ENCODE results near the gene LRRC74A. TPM values are rescaled to one million over a fixed set of nuclear protein-coding genes. Genes with fewer than 3 reads are reported as not detected.

Gene LRRC74A
- total RNA-seq, 2 experiments from 2014 or later, result not detected

DNA sequence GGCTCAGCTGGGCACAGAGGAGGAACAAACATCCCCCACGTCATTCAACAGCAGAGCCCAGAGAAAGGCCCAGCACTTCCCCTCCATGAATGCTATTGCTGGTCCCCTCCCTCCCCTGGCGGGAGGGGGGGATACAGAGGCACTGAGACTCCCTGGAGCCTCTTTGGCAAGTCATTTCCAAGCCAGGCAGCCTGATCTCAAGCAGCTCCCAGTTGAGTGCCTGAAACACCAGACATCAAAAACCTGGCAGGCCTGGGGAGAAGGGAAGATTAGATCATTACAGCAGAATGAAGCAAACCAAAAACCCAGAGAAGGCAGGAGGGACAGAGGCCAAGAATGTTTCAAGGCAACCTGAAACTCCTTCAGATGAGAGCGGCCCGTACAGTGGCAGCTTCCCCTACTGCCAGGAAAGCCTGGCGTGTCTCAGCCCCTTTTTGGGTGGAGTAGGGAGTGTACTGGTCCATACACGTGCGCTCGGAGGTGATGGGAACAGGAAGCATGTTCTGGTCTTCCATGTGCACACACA is 92.1 kb downstream of the LRRC74A start:
- Mint-ChIP-seq H3K9me3 (no peaks in the 10 kb centered on the region), H3K27me3 (no peaks in the 10 kb centered on the region), H3K4me1 (ENCODE audit: low read depth) (peaks cover 50% of the 10 kb centered on the region), H3K36me3 (ENCODE audit: low read depth) (no peaks in the 10 kb centered on the region), H3K4me3 (no peak overlapping the region), H3K27ac (no peak overlapping the region)
- CTCF ChIA-PET, result interaction anchor here (0.6 to 5.2 kb wide), 14 partner anchors 10 to 177 kb away, joined by 3 to 29 read pairs (median 6); no protein-coding TSS in a partner anchor
- intact Hi-C loops (cut with micrococcal nuclease), result loop anchor here (5.0 kb wide), 1 partner anchor 39 kb away; no protein-coding TSS in a partner anchor
- POLR2A ChIA-PET, result interaction anchor here (1.4 kb wide), 1 partner anchor 43 kb away, joined by 5 read pairs; no protein-coding TSS in a partner anchor
- no peak for ATAC-seq
- no peak for DNase-seq
- TF ChIP-seq, protein P1, sequence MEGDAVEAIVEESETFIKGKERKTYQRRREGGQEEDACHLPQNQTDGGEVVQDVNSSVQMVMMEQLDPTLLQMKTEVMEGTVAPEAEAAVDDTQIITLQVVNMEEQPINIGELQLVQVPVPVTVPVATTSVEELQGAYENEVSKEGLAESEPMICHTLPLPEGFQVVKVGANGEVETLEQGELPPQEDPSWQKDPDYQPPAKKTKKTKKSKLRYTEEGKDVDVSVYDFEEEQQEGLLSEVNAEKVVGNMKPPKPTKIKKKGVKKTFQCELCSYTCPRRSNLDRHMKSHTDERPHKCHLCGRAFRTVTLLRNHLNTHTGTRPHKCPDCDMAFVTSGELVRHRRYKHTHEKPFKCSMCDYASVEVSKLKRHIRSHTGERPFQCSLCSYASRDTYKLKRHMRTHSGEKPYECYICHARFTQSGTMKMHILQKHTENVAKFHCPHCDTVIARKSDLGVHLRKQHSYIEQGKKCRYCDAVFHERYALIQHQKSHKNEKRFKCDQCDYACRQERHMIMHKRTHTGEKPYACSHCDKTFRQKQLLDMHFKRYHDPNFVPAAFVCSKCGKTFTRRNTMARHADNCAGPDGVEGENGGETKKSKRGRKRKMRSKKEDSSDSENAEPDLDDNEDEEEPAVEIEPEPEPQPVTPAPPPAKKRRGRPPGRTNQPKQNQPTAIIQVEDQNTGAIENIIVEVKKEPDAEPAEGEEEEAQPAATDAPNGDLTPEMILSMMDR (IDR thresholded peaks at IDR 0.05), result no peak

DNA sequence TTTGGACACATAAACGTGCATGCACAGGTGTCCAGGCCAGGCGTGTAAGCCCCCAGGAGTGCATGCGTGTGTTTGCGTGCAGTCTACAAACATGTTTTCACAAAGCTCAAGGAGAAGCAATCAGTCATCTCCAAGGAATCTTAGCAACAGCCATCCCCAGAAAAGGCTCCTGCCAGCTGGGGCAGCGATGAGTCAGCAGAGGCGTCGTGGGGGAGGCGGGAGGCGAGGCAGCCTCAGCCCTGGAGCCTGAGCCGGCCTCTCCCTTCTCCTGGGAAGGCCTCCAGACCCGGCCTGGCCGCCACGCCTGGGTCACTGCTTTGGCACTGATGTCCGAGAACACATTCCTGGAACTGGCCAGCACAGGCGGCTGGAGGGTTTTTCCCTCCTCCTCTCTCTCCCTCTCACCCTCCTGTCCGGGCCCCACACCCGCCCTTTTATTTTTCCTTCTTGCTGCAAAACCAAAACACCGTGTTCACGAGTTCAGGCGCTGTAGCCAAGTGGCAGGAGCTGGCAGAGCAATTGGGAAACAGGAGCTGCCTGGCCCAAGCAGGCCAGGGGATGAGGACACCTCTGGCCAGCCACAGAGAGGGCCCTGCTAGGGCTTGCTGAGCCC is 92.7 kb downstream of the LRRC74A start:
- TF ChIP-seq, protein P1 (IDR thresholded peaks at IDR 0.05), result no peak
- Mint-ChIP-seq H3K9me3 (no peaks in the 10 kb centered on the region), H3K4me1 (ENCODE audit: low read depth) (peaks cover 46% of the 10 kb centered on the region), H3K4me3 (no peak overlapping the region), H3K27ac (no peak overlapping the region), H3K27me3 (no peaks in the 10 kb centered on the region), H3K36me3 (ENCODE audit: low read depth) (no peaks in the 10 kb centered on the region)
- DNase-seq (peak; percentile 42), ATAC-seq (no peak)
- intact Hi-C loops (cut with micrococcal nuclease), result loop anchor here (5.0 kb wide), 1 partner anchor 38 kb away; no protein-coding TSS in a partner anchor
- ChIA-PET CTCF (interaction anchor here (1.1 to 5.2 kb wide), 12 partner anchors 10 to 176 kb away, joined by 3 to 29 read pairs (median 6); no protein-coding TSS in a partner anchor), POLR2A (interaction anchor here (0.8 to 1.7 kb wide), 6 partner anchors 30 to 124 kb away, joined by 3 to 7 read pairs (median 4); no protein-coding TSS in a partner anchor)

Other genes starting within 250 kb of the LRRC74A start
- 1 to 10 TPM; 1.7 to 2.2 TPM for gene VASH1, start 64.9 kb upstream of the LRRC74A start, total RNA-seq
- 10 to 100 TPM; 16.5 to 21.5 TPM for gene ANGEL1, start 13.5 kb upstream of the LRRC74A start, total RNA-seq
- gene IRF2BPL, start 202.3 kb downstream of the LRRC74A start, total RNA-seq, result 10 to 100 TPM; 36.2 to 37.7 TPM